NK-92 treated with Interleukin-12 subunit alpha and Interleukin-12 subunit beta, amount 100 ng/mL, for 24 hours (cell line): ENCODE data around the gene PIGV.
"Not testable (repeated sequence)": the region's sequence is repeated elsewhere in the genome, so short reads cannot be mapped to it uniquely, and the experiment has no call there.

ENCODE experiments used
- DNase-seq: peaks from one replicate; lab custom pipeline; 2025; lab: John Stamatoyannopoulos, UW

The PIGV gene

DNA sequence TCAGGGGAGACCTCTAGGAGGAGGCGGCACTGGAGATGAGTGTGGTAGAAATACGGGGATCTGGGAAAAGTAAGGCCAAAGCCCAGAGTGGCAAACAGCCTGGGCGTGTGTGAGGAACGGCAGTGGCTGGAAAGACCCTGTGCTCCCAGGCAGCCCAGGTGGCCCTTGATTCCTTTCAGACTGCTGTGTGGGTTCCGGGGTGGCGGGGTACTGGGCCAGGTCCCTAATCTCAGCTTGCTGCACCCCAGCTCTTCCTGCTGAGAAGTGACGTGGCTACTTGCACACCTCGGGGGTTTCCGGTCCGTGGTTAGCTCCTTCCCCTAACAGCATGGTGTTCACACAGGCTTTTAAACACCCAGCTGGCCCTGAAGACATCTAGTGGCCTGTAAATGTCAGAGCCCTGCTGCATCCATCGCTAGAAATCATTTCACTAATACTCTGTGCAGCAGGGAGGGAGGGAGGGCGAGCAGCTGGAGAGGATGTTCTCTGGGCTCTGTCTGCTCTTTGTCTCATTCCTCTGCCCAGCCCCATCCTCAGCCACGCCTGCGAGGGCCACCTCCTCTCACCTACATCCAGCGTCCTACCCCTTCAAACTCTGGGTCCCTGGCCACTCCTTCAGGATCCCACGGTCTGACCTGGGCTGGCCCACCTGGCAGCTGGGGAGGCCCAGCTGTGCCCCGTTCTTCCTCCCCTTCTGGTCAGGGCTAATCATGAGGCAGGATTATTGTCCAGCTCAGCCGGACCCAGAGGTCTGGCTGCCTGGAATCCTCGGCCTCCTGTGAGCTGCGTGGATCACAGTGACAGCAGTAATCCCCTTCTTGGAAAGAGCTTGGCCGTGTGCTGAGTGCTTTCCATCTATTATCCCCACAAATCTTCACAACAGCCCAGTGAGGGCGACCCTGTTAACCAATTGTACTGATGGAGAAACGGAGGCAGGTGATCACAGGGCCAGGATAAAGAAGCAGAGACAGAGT is 46.0 kb downstream of the PIGV start:
- peak; percentile 87 for DNase-seq

DNA sequence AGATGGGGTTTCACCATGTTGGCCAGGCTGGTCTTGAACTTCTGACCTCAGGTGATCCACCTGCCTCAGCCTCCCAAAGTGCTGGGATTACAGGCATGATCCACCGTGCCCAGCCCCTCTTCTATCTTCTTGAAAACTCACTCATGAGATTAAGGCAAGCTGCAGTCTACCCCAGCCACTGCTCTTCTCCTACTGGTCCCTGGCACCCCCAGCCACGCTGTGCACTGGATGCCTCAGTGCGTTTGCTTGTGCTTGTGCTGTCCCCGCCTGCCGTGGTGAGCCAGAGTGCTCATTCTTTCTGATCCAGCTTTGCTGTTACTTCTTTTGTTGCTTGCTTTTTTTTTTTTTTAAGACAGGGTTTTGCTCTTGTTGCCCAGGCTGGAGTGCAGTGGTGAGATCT is 49.9 kb downstream of the PIGV start:
- DNase-seq: not testable (repeated sequence)

DNA sequence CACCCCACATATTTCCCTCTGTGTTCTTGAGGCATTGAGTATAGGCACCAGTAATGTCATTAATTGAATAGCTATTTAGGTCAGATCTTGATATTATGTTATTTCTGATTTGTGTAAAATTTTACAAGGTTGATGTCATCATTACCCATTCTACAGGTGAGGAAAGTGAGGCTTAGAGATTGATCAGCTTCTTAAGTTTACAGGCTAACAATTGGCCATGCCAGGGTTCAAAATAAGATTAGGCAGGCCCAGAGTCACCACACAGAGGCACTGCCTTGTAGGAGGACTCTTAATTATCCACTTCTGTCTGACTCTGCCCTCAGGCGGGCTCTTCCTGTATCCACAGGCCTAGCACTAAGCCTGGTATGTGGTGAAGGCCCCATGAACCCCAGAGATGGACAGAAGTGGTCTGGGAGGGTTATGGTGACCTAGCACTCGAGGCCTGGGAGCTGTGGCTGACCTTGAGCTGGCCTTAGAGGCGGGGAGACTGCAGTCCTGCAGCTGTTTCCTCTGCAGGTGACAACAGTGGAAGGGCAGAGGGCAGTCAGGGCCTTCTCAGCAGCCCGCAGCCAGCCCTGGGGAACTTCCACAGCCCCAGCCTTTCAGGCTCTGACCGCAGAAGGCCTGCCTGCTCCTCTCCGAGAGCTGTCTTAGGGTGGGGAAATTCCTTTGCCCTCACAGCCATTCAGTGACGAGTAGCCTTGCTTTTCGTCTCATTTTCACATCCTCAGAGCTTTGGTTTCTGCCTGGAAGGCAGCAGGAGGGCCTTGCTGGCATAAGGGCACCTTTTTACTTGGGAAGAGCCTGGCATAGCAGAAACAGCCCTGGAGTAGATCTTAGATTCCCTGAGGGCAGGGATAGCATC is 51.0 kb downstream of the PIGV start:
- no peak for DNase-seq

DNA sequence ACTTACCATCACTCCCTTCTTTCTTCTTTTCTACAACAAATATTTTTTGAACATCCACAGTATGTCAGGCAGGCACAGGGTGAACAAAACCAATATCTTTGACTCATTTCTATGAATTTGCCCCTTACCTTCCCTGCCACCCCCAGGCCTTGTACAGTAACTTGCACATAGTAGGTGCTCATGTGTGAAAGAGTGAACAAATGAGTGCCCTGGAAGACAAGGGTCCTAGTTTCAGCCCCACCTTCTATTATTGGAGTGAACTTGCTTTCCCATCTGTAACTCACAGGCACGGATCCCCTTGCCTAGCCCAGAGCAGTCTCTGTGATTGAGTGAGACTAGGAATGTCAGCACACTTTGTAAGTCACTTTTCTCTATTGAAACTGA is 51.6 kb downstream of the PIGV start:
- no peak for DNase-seq

DNA sequence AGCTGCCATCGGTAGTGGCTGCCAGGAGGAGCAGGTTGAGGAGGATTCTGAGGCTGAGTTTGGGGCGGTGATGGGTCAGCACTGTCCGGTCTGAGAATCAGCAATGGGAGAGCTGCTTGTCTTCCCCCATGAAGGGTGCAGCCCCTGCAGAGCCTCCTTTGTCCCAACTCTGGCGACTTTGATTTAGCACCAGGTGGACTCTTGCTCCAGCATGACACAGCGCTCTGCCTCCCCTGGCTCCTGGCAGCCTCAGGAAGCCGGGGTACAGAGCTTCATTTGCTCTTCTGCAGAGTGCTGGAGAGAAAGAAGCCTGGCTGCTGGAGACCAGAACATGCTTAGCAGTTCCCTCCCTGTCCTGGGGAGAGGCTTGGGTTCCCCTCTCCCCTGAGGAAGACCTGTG is 52.0 kb downstream of the PIGV start:
- DNase-seq: no peak

DNA sequence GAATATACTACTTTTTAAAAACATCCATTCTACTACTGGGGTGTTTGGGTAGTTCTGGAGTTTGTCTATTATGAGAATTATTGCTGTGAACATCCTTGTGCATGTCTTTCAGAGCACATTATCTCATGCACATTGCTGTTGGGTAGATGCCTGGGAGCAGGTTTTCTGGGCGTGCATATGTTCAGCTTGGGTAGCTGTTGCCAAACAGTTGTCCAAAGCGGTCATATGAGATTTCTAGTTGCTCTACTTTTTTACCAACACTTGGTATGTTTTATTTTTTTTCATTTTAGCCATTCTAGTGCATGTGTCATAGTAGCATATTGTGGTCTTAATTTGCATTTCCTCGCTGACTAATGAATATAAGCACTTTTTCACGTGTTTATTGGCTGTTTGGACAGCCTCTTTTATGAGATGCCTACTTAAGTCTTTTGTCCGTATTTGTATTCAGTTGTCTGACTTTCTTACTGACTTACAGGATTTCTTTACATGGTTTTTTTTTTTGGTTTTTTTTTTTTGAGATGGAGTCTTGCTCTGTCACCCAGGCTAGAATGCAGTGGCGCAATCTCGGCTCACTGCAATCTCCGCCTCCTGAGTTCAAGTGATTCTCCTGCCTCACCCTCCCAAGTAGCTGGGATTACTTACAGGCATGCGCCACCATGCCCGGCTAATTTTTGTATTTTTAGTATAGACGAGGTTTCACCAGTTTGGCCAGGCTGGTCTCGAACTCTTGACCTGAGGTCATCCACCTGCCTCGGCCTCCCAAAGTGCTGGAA is 56.9 kb downstream of the PIGV start:
- DNase-seq: no peak

DNA sequence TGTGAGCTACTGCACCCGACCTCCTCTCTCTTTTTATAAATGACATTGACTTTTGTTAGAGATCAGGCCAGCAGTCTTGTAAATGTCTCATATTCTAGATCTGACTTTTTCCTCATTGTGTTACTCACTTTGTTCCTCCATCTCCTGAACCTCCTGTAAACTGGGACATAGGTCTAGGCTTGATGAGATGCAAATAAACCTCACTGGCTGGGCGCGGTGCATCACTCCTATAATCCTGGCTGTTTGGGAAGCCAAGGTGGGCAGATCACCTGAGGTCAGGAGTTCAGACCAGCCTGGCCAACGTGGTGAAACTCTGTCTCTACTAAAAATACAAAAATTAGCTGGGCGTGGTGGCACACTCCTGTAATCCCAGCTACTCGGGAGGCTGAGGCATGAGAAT is 60.1 kb downstream of the PIGV start:
- not testable (repeated sequence) for DNase-seq
